Urinary bladder (tissue), 4 donors: ENCODE measurements around the gene SPC25. TPM values are rescaled to one million over a fixed set of nuclear protein-coding genes. Genes with fewer than 3 reads are reported as not detected.
"Not testable (repeated sequence)": the region's sequence is repeated elsewhere in the genome, so short reads cannot be mapped to it uniquely, and the experiment has no call there.

Experiments
- DNase-seq: peaks from one replicate; pipeline ENCODE4 v3.0.0-alpha.2; 2015; ENCODE audit errors: extremely low spot score
- H3K27ac ChIP-seq: one replicate; pipeline ENCODE4 v1.5.1; 2013; ENCODE audit warnings: low read depth, mild to moderate bottlenecking, moderate library complexity
- H3K36me3 ChIP-seq: one replicate; pipeline ENCODE4 v1.6.1; 2013; ENCODE audit warnings: mild to moderate bottlenecking, moderate library complexity; ENCODE audit not compliant: insufficient read depth
- H3K4me1 ChIP-seq: one replicate; pipeline ENCODE4 v1.6.1; 2013; ENCODE audit warnings: mild to moderate bottlenecking, moderate library complexity; ENCODE audit not compliant: insufficient read depth
- H3K4me3 ChIP-seq: one replicate; pipeline ENCODE4 v1.5.1; 2013; ENCODE audit warnings: low read depth, low read length
- WGBS: extraction: QIAGEN DNeasy Blood & Tissue Kit; methylation state at CpG from one replicate; pipeline ENCODE4 v1.1.7; 2013; 5-methylcytosine and 5-hydroxymethylcytosine counted together
- polyA plus RNA-seq: library from polyadenylated mRNA; stranded (reverse); fragments of 200-250 nt; gene quantifications from one replicate; pipeline ENCODE4 v1.2.3, GENCODE V29; 2013
- total RNA-seq: library from RNA; depleted of rRNA; stranded (reverse); fragments of >200 nt; gene quantifications from one replicate; pipeline ENCODE4 v1.2.3, GENCODE V29; 2014
- donor health status: healthy with polysubstance abuse.
- donor health status: healthy.

The SPC25 gene
- total and polyA plus RNA-seq, 2 donors: 0.32 to 11.5 TPM

GRCh38 chr2:168892327-168892726 lies 2.1 kb upstream of the SPC25 start:
- Histone ChIP-seq H3K27ac (no peak overlapping the region), H3K36me3 (no peaks in the 10 kb centered on the region), H3K4me3 (no peak overlapping the region), H3K4me1 (no peaks in the 10 kb centered on the region)
- DNase-seq: no peak
- WGBS: 82% methylated on average over 3 of the region's 3 CpGs

DNA sequence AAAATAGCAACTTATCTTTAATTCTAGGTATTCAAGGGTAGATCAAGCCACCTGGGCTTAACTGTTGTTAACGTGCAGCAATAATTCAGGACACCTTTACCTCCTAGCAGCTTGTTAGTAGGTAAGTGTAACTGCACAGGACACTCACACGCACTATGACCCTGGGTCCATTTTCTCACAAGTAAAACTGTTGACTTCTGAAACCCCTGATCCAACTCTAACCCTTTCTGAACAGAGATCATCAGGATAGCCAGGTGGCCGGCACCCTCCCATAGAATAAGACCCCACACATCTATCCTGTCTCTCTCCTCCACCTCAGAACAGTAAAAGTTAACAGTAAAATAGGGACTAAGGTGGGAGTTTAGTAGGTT lies 610 bp downstream of the SPC25 start:
- Histone ChIP-seq H3K4me1 (no peaks in the 10 kb centered on the region), H3K27ac (no peak overlapping the region), H3K36me3 (no peaks in the 10 kb centered on the region), H3K4me3 (no peak overlapping the region)
- WGBS: 27% methylated on average over 3 of the region's 3 CpGs
- no peak for DNase-seq

DNA sequence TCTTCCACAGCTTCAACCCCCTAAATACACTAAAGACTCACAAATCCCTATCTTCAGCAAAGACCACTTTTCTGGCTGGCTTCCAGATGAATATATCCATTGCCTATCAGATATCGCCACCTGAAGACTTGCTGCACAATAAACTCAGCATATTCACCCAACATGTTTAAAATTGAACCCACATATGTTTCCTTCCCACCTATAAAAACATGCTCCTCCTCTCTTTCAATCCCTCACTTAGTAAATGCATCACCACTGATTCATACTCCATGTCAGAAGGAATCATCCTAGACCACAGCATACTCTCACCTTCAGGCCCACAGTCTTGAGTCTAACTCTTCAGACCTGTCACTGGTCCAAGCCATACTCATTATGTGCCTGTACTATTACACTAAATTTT lies 5.3 kb downstream of the SPC25 start:
- Histone ChIP-seq H3K36me3 (no peaks in the 10 kb centered on the region), H3K4me1 (no peaks in the 10 kb centered on the region), H3K4me3 (no peak overlapping the region), H3K27ac (no peak overlapping the region)
- WGBS: 98% methylated on average over 1 of the region's 1 CpG
- DNase-seq: no peak

GRCh38 chr2:168882163-168882562 lies 8.1 kb downstream of the SPC25 start:
- DNase-seq, H3K27ac ChIP-seq, H3K36me3 ChIP-seq, H3K4me3 ChIP-seq, H3K4me1 ChIP-seq: not testable (repeated sequence)
- 97% methylated on average over 12 of the region's 12 CpGs for WGBS

DNA sequence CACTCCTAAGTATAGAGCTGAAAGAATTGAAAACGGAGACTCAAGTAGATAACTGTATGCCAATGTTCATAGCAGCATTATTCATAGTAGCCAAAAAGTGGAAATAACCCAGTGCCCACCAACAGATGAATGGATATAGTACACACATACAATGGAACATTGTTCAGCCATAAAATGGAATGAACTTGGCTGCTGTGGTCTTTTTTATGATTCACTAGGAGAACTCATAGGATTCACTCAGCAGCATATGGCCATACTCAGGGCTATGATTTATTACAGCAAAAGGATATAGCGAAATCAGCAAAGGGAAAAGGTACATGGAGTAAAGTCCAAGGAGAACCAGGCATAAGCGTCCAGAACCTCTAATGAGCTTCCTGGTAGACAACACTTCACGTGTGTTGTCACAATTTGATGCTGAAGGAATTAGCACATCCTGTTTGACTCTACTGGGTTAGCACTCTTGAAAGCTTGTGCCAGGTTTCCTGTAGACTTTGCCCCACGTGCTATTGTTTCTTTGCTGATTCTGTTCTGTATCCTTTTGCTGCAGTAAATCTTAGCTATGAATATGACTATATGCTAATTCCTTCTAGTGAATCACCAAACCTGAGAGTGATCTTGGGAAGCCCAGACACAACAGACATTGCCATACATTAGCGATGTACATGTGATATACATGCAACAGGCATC lies 15.7 kb downstream of the SPC25 start:
- H3K27ac ChIP-seq: no peak overlapping the region
- DNase-seq: no peak
- no peak overlapping the region for H3K4me3 ChIP-seq
- no peaks in the 10 kb centered on the region for H3K36me3 ChIP-seq
- WGBS: 91% methylated on average over 6 of the region's 6 CpGs
- H3K4me1 ChIP-seq: no peaks in the 10 kb centered on the region

- not testable (repeated sequence) for H3K36me3 ChIP-seq, H3K4me3 ChIP-seq, DNase-seq, H3K27ac ChIP-seq, H3K4me1 ChIP-seq
- 97% methylated on average over 4 of the region's 4 CpGs for WGBS
These were observed 19.4 kb downstream of the SPC25 start for GRCh38 chr2:168870824-168871223.

- not testable (repeated sequence) for H3K4me1 ChIP-seq, H3K36me3 ChIP-seq, DNase-seq, H3K27ac ChIP-seq, H3K4me3 ChIP-seq
- 92% methylated on average over 1 of the region's 1 CpG for WGBS
These were observed 19.9 kb downstream of the SPC25 start for GRCh38 chr2:168870369-168870768.

DNA sequence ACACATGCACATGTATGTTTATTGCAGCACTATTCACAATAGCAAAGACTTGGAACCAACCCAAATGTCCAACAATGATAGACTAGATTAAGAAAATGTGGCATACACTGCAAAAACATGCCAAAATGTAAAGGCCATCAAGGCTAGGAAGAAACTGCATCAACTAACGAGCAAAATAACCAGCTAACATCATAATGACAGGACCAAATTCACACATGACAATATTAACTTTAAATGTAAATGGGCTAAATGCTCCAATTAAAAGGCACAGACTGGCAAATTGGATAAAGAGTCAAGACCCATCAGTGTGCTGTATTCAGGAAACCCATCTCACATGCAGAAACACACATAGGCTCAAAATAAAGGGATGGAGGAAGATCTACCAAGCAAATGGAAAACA lies 23.1 kb downstream of the SPC25 start:
- H3K4me1 ChIP-seq, DNase-seq, H3K4me3 ChIP-seq, H3K27ac ChIP-seq, H3K36me3 ChIP-seq: not testable (repeated sequence)
- 97% methylated on average over 1 of the region's 1 CpG for WGBS

DNA sequence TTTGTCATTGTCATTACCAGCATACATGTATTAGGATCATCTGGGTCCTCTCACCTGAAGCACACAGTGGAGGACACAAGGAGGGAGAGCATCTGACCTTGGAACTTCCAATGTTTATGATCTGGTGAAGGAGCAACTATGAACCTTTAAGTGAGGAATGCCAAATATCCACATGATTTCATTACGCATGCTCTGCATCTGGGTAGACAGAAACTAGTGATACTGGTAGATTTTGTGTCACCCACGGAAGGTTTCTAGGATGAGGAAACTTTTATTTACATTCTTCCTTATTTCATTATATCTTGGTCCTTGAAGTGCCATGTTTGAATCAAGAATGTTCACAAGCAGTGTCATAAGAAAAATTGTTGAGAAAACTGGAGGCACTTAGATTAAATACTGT lies 32.1 kb downstream of the SPC25 start:
- 94% methylated on average over 2 of the region's 2 CpGs for WGBS
- no peaks in the 10 kb centered on the region for H3K4me1 ChIP-seq
- no peak overlapping the region for H3K27ac ChIP-seq
- no peaks in the 10 kb centered on the region for H3K36me3 ChIP-seq
- no peak for DNase-seq
- no peak overlapping the region for H3K4me3 ChIP-seq

DNA sequence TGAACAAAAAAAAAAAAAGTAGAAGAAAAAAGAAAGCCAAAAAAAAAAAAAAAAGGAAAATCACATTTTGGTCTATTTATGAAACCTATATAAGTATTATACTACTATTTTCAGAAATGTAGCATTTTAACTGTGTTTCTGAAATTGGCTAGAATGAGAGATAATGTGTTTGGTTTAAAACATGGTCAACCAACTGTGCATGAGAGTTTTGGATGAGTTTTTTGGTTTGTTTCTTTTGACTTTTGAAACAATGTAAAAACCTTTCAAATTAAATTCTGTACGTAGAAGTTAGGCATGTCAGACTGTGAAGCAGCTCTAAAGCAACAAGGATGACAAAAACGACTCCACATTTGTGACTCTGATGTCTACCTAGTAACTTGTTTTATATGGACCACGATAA lies 34.6 kb downstream of the SPC25 start:
- H3K4me1 ChIP-seq: no peaks in the 10 kb centered on the region
- 95% methylated on average over 3 of the region's 3 CpGs for WGBS
- H3K27ac ChIP-seq: no peak overlapping the region
- no peaks in the 10 kb centered on the region for H3K36me3 ChIP-seq
- H3K4me3 ChIP-seq: no peak overlapping the region
- DNase-seq: no peak

DNA sequence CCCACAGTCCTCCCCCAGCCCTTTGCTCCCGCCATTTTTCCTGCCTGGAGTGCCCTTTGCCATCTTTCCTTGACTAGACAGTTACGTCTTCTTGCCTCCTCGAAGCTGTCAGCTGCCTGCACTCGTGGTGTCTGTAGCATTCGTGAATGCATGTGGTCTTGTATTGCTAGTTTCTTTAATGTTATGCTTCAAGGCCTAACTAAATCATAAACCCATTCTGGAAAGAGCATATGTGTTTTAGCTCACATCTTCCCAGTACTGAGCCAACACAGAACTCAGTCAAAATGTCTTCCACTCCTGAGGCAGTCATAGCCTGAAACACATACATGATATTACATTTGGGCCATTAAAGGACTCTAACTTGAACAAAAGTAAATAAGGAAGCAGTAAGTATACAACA lies 35.6 kb downstream of the SPC25 start:
- 98% methylated on average over 5 of the region's 5 CpGs for WGBS
- Histone ChIP-seq H3K36me3 (no peaks in the 10 kb centered on the region), H3K4me3 (no peak overlapping the region), H3K4me1 (no peaks in the 10 kb centered on the region), H3K27ac (no peak overlapping the region)
- DNase-seq: no peak

GRCh38 chr2:168853471-168853870 lies 36.8 kb downstream of the SPC25 start:
- 98% methylated on average over 1 of the region's 1 CpG for WGBS
- DNase-seq: no peak

GRCh38 chr2:168852481-168852880 lies 37.7 kb downstream of the SPC25 start:
- 67% methylated on average over 3 of the region's 3 CpGs for WGBS
- DNase-seq: no peak
- Histone ChIP-seq H3K27ac (no peak overlapping the region), H3K4me1 (no peaks in the 10 kb centered on the region), H3K4me3 (no peak overlapping the region), H3K36me3 (no peaks in the 10 kb centered on the region)

More at GRCh38 chr2:168853471-168853870, 36.8 kb downstream of the SPC25 start:
- no peak overlapping the region for H3K4me3 ChIP-seq
- H3K36me3 ChIP-seq: no peaks in the 10 kb centered on the region
- H3K4me1 ChIP-seq: no peaks in the 10 kb centered on the region
- H3K27ac ChIP-seq: no peak overlapping the region

GRCh38 chr2:168851674-168852320 lies 38.4 kb downstream of the SPC25 start:
- H3K36me3 ChIP-seq: no peaks in the 10 kb centered on the region
- H3K27ac ChIP-seq: no peak overlapping the region
- no peak for DNase-seq
- no peak overlapping the region for H3K4me3 ChIP-seq
- WGBS: 83% methylated on average over 5 of the region's 5 CpGs
- H3K4me1 ChIP-seq: no peaks in the 10 kb centered on the region
